Activated naive CD4-positive, alpha-beta T cell treated with anti-CD3 and anti-CD28 coated beads for 36 hours (primary cell): ENCODE data around the gene CEACAM16. TPM values are rescaled to one million over a fixed set of nuclear protein-coding genes. Genes with fewer than 3 reads are reported as not detected.

Source experiments
- CTCF ChIA-PET: fragments of 350-600 bp; sonication (Branson Sonifier 250); formaldehyde crosslinking; loops from one replicate; lab custom pipeline; 2021; ENCODE audit warnings: antibody characterized with exemption; lab: Charles Lee
- DNase-seq: peaks from one replicate; pipeline ENCODE4 v3.0.0-alpha.2; 2020
- H3K27ac Mint-ChIP-seq: one replicate; pipeline ENCODE4 v1.8.0; 2021; ENCODE audit warnings: mild to moderate bottlenecking, mixed read lengths
- H3K27me3 Mint-ChIP-seq: one replicate; pipeline ENCODE4 v1.8.0; 2021; ENCODE audit warnings: low read depth, mixed read lengths
- H3K36me3 Mint-ChIP-seq: one replicate; pipeline ENCODE4 v1.8.0; 2021; ENCODE audit warnings: low read depth, mixed read lengths
- H3K4me1 Mint-ChIP-seq: one replicate; pipeline ENCODE4 v1.8.0; 2021; ENCODE audit warnings: low read depth, mixed read lengths
- H3K4me3 Mint-ChIP-seq: one replicate; pipeline ENCODE4 v1.8.0; 2021; ENCODE audit warnings: mild to moderate bottlenecking, moderate library complexity, mixed read lengths
- H3K9me3 Mint-ChIP-seq: one replicate; pipeline ENCODE4 v1.8.0; 2021; ENCODE audit warnings: mixed read lengths
- intact Hi-C: fragments of 100-400 bp; cut with micrococcal nuclease; formaldehyde crosslinking; loops from one replicate; pipeline ENCODE4 v1.15.1; 2023
- total RNA-seq, 2 experiments: library from RNA; stranded (reverse); gene quantifications; one replicate each; pipeline ENCODE4 v1.2.3, GENCODE V29; 2021

The CEACAM16 gene
- total RNA-seq, 2 experiments from 2014 or later = not detected

DNA sequence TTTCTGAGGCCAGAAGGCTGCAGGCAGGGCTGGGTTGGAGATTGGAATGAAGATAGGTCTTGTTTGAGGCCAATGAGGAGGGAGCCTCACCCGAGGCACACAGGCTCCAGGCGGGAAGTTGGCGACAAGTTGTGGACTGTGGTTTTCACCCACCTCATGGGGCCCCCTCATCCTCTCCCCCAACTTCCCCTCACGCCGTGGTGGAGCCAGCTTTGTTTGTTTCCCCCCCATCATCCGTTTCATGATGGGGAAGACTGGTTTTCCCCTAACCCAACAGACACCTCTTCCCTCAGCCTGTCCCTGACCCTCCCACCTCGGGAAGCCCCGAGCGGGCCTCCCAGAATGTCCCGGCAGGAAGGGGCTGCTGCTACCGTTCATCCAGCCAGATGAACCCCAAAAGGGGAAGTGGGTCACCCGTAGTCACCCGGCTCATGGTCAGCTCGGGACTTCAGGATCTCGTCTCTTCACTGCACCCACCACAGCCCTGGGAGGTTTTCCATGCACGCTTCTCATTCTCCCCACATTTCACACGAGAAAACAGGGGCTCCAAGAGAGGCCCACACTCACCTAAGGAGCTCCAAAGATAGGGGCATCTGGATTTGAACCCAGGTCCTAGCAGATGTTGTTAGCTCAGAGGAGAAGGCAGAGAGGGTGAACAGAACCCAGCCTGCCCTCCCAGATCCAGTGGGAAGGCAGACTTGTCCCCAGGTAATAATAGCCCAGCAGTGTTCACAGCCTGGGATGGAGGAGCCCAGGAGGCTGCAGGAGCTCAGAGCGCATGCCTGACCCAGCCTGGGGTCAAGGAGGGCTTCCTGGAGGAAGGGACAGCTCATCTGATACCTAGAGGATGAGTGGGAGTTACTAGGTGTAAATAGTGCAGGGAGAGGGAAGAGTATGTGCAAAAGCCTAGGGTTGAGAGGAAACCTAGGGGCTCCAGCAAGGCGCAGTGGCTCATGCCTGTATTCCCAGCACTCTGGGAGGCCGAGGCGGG lies 23.5 kb downstream of the CEACAM16 start:
- peak overlapping the region; percentile 30 for H3K27ac Mint-ChIP-seq
- H3K4me1 Mint-ChIP-seq = peaks cover 36% of the 10 kb centered on the region

GRCh38 chr19:44723299-44723951 lies 24.5 kb downstream of the CEACAM16 start:
- Mint-ChIP-seq H3K27me3 (no peaks in the 10 kb centered on the region), H3K9me3 (no peaks in the 10 kb centered on the region), H3K4me1 (peaks cover 45% of the 10 kb centered on the region), H3K27ac (peak overlapping the region; percentile 25), H3K4me3 (no peak overlapping the region), H3K36me3 (no peaks in the 10 kb centered on the region)
- CTCF ChIA-PET = interaction anchor here (0.6 to 11.0 kb wide), 31 partner anchors 9 to 231 kb away, joined by 3 to 394 read pairs (median 5); no protein-coding TSS in a partner anchor
- DNase-seq = no peak
- intact Hi-C loops = loop anchor here (1.0 kb wide), 1 partner anchor 34 kb away; no protein-coding TSS in a partner anchor

More for the DNA sequence above, 23.5 kb downstream of the CEACAM16 start:
- Mint-ChIP-seq H3K27me3 (no peaks in the 10 kb centered on the region), H3K9me3 (no peaks in the 10 kb centered on the region), H3K36me3 (no peaks in the 10 kb centered on the region), H3K4me3 (no peak overlapping the region)
- intact Hi-C loops = loop anchor here (1.0 kb wide), 1 partner anchor 33 kb away; no protein-coding TSS in a partner anchor
- CTCF ChIA-PET = interaction anchor here (0.8 to 11.0 kb wide), 17 partner anchors 8 to 232 kb away, joined by 3 to 394 read pairs (median 12); no protein-coding TSS in a partner anchor
- DNase-seq = peak; percentile 74

GRCh38 chr19:44723952-44724319 lies 25.0 kb downstream of the CEACAM16 start:
- no peaks in the 10 kb centered on the region for H3K27me3 Mint-ChIP-seq
- intact Hi-C loops = loop anchor here (1.0 to 2.0 kb wide), 8 partner anchors 24 to 227 kb away; partner anchors contain the start of gene BCL3
- no peaks in the 10 kb centered on the region for H3K9me3 Mint-ChIP-seq
- CTCF ChIA-PET = interaction anchor here (0.5 to 11.0 kb wide), 35 partner anchors 9 to 228 kb away, joined by 3 to 394 read pairs (median 5); no protein-coding TSS in a partner anchor
- peak; percentile 88 for DNase-seq
- H3K27ac Mint-ChIP-seq = no peak overlapping the region
- no peaks in the 10 kb centered on the region for H3K36me3 Mint-ChIP-seq
- H3K4me1 Mint-ChIP-seq = peaks cover 45% of the 10 kb centered on the region
- H3K4me3 Mint-ChIP-seq = no peak overlapping the region

- Mint-ChIP-seq H3K4me1 (peaks cover 45% of the 10 kb centered on the region), H3K4me3 (no peak overlapping the region), H3K27me3 (no peaks in the 10 kb centered on the region), H3K27ac (no peak overlapping the region), H3K36me3 (no peaks in the 10 kb centered on the region), H3K9me3 (no peaks in the 10 kb centered on the region)
- CTCF ChIA-PET = interaction anchor here (0.6 to 11.0 kb wide), 9 partner anchors 18 to 68 kb away, joined by 4 to 394 read pairs (median 15); no protein-coding TSS in a partner anchor
- no peak for DNase-seq
- intact Hi-C loops = loop anchor here (2.0 kb wide), 1 partner anchor 226 kb away; no protein-coding TSS in a partner anchor
Observed at GRCh38 chr19:44725251-44725650, 26.3 kb downstream of the CEACAM16 start.

DNA sequence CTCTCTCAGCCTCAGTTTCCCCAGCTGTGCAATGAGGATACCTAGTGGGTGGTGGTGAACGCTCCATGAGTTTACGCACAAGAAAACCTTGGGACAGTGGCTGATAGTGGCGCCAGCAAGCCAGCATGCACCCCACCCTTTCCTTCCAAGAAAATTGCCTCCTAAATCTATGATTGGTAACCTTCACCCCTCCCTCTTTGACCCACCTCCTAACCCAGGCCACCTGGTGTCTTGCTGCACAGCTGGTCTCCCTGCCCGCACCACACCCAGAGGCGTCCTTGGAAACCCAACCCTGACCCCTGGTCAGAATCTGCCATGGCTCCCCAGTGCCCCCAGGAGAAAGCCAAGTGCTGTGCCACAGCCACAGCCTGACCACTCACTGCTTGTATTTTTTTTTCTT lies 26.7 kb downstream of the CEACAM16 start:
- no peak overlapping the region for H3K4me3 Mint-ChIP-seq
- no peaks in the 10 kb centered on the region for H3K27me3 Mint-ChIP-seq
- H3K36me3 Mint-ChIP-seq = no peaks in the 10 kb centered on the region
- CTCF ChIA-PET = interaction anchor here (3.9 to 11.0 kb wide), 3 partner anchors 34 to 59 kb away, joined by 21 to 394 read pairs (median 97); no protein-coding TSS in a partner anchor
- H3K4me1 Mint-ChIP-seq = peaks cover 45% of the 10 kb centered on the region
- DNase-seq = no peak
- H3K9me3 Mint-ChIP-seq = no peaks in the 10 kb centered on the region
- no peak overlapping the region for H3K27ac Mint-ChIP-seq
- intact Hi-C loops = loop anchor here (2.0 kb wide), 1 partner anchor 225 kb away; no protein-coding TSS in a partner anchor

DNA sequence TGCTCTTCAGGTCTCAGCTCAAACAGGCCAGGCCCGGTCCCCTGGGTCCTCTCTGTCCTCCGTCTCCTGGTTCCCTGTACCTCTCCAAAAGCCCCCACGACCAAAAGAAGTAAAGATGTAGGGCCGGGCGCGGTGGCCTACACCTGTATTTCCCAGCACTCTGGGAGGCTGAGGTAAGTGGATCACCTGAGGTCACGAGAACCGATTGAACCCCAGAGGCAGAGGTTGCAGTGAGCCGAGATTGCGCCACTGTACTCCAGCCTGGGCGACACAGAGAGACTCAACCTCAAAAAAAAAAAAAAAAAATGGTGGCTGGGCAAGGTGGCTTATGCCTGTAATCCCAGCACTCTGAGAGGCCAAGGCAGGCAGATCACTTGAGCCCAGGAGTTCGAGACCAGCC lies 27.5 kb downstream of the CEACAM16 start:
- CTCF ChIA-PET = interaction anchor here (6.5 to 11.0 kb wide), 2 partner anchors 35 to 42 kb away, joined by 97 to 394 read pairs; no protein-coding TSS in a partner anchor
- Mint-ChIP-seq H3K4me1 (peaks cover 45% of the 10 kb centered on the region), H3K4me3 (no peak overlapping the region), H3K27me3 (no peaks in the 10 kb centered on the region), H3K9me3 (no peaks in the 10 kb centered on the region), H3K27ac (no peak overlapping the region), H3K36me3 (no peaks in the 10 kb centered on the region)
- DNase-seq = no peak
- intact Hi-C loops = no loop called here

DNA sequence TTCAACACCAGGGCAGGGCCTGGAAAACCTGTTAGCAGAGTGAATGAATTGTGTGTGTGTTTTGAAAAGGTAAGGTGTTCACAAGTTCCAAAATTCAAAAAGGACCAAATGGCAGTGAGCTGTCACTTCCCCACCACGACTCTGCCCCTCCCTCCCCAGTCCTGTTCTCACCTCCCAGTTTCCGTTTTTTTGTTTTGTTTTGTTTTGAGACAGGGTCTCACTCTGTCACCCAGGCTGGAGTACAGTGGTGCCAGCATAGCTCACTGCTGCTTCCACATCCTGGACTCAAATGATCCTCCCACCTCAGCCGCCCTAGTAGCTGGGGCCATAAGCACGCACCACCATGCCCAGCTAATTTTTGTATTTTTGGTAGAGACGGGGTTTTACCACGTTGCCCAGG lies 29.2 kb downstream of the CEACAM16 start:
- Mint-ChIP-seq H3K27ac (peak overlapping the region; percentile 74), H3K4me3 (peak overlapping the region; percentile 20), H3K9me3 (no peaks in the 10 kb centered on the region), H3K4me1 (peaks cover 32% of the 10 kb centered on the region), H3K27me3 (no peaks in the 10 kb centered on the region), H3K36me3 (no peaks in the 10 kb centered on the region)
- intact Hi-C loops = no loop called here
- no peak for DNase-seq
- CTCF ChIA-PET = interaction anchor here (0.6 to 11.0 kb wide), 8 partner anchors 11 to 471 kb away, joined by 3 to 394 read pairs (median 4); no protein-coding TSS in a partner anchor

GRCh38 chr19:44729516-44730033 lies 30.6 kb downstream of the CEACAM16 start:
- no peaks in the 10 kb centered on the region for H3K27me3 Mint-ChIP-seq
- no peak overlapping the region for H3K27ac Mint-ChIP-seq
- CTCF ChIA-PET = interaction anchor here (1.8 to 11.0 kb wide), 2 partner anchors 39 to 41 kb away, joined by 6 to 394 read pairs; no protein-coding TSS in a partner anchor
- no peak for DNase-seq
- H3K4me3 Mint-ChIP-seq = no peak overlapping the region
- peaks cover 18% of the 10 kb centered on the region for H3K4me1 Mint-ChIP-seq
- intact Hi-C loops = no loop called here
- H3K9me3 Mint-ChIP-seq = no peaks in the 10 kb centered on the region
- H3K36me3 Mint-ChIP-seq = no peaks in the 10 kb centered on the region

DNA sequence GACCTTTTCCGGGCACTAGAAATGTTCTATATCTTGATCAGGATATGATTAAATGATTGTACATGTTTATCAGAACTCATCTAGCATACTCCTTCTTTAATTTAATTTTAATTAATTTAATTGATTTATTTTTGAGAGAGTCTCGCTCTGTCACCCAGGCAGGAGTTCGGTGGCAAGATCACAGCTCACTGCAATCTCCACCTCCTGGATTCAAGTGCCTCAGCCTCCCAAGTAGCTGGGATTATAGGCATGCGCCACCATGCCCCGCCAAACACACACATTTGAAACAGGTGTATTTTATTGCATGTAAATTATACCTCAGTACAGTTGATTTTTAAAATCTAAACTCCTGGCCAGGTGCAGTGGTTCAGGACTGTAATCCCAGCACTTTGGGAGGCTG lies 32.1 kb downstream of the CEACAM16 start:
- CTCF ChIA-PET = no interaction called here
- intact Hi-C loops = no loop called here
- DNase-seq = no peak
- peaks cover 9% of the 10 kb centered on the region for H3K4me1 Mint-ChIP-seq
- H3K27me3 Mint-ChIP-seq = no peaks in the 10 kb centered on the region
- no peak overlapping the region for H3K4me3 Mint-ChIP-seq
- H3K27ac Mint-ChIP-seq = no peak overlapping the region
- H3K36me3 Mint-ChIP-seq = no peaks in the 10 kb centered on the region
- no peaks in the 10 kb centered on the region for H3K9me3 Mint-ChIP-seq

GRCh38 chr19:44731622-44732021 lies 32.7 kb downstream of the CEACAM16 start:
- Mint-ChIP-seq H3K36me3 (no peaks in the 10 kb centered on the region), H3K9me3 (no peaks in the 10 kb centered on the region), H3K27ac (no peak overlapping the region), H3K4me1 (peaks cover 9% of the 10 kb centered on the region), H3K27me3 (no peaks in the 10 kb centered on the region), H3K4me3 (no peak overlapping the region)
- CTCF ChIA-PET = interaction anchor here (3.2 kb wide), 1 partner anchor 8 kb away, joined by 19 read pairs; no protein-coding TSS in a partner anchor
- intact Hi-C loops = no loop called here
- no peak for DNase-seq

- Mint-ChIP-seq H3K27ac (no peak overlapping the region), H3K36me3 (no peaks in the 10 kb centered on the region), H3K4me3 (no peak overlapping the region), H3K27me3 (no peaks in the 10 kb centered on the region), H3K9me3 (no peaks in the 10 kb centered on the region), H3K4me1 (peaks cover 9% of the 10 kb centered on the region)
- intact Hi-C loops = no loop called here
- no peak for DNase-seq
- CTCF ChIA-PET = interaction anchor here (1.0 to 3.2 kb wide), 6 partner anchors 9 to 52 kb away, joined by 3 to 19 read pairs (median 4); no protein-coding TSS in a partner anchor
Observed at GRCh38 chr19:44732235-44733014, 33.5 kb downstream of the CEACAM16 start.
